Ishikawa (cell line): ENCODE data around the gene GADL1.

Experiments
- MAX ChIP-seq: IDR thresholded peaks from 2 replicates; pipeline ENCODE4 v1.6.1; 2012
- REST ChIP-seq: IDR thresholded peaks from 2 replicates; pipeline ENCODE4 v1.6.1; 2012; ENCODE audit warnings: low read depth, mild to moderate bottlenecking
- TAF1 ChIP-seq: IDR thresholded peaks from 2 replicates; pipeline ENCODE4 v1.6.1; 2012; ENCODE audit warnings: low read depth, mild to moderate bottlenecking
- TCF12 ChIP-seq: IDR thresholded peaks from 2 replicates; pipeline ENCODE4 v1.6.1; 2012; ENCODE audit warnings: low read depth

GRCh38 chr3:30764281-30764680 is 130.2 kb downstream of the GADL1 start:
- TF ChIP-seq REST (no peak), TCF12 (no peak), MAX (no peak), TAF1 (no peak)
